Measurements from ENCODE around the gene CHRNA4.

Gene CHRNA4

GRCh38 chr20:63331741-63332400, 29.3 kb downstream of the CHRNA4 start:
- no peak for DNase-seq

- no peak for DNase-seq
Measured at GRCh38 chr20:63330940-63331339, 30.2 kb downstream of the CHRNA4 start.

- no peak for DNase-seq
Measured at GRCh38 chr20:63330084-63330760, 30.9 kb downstream of the CHRNA4 start.

GRCh38 chr20:63329331-63330083, 31.6 kb downstream of the CHRNA4 start:
- DNase-seq: no peak

GRCh38 chr20:63328718-63329275, 32.4 kb downstream of the CHRNA4 start:
- no peak for DNase-seq

- no peak for DNase-seq
Measured at GRCh38 chr20:63328026-63328700, 33.0 kb downstream of the CHRNA4 start.

GRCh38 chr20:63327231-63327745, 33.9 kb downstream of the CHRNA4 start:
- DNase-seq: no peak

GRCh38 chr20:63326314-63327230, 34.6 kb downstream of the CHRNA4 start:
- DNase-seq: no peak

GRCh38 chr20:63325554-63326313, 35.4 kb downstream of the CHRNA4 start:
- no peak for DNase-seq

- no peak for DNase-seq
Measured at GRCh38 chr20:63325021-63325471, 36.1 kb downstream of the CHRNA4 start.

GRCh38 chr20:63323357-63323981, 37.7 kb downstream of the CHRNA4 start:
- DNase-seq: no peak

GRCh38 chr20:63322933-63323273, 38.2 kb downstream of the CHRNA4 start:
- no peak for DNase-seq

GRCh38 chr20:63322146-63322932, 38.8 kb downstream of the CHRNA4 start:
- no peak for DNase-seq

GRCh38 chr20:63321148-63321831, 39.9 kb downstream of the CHRNA4 start:
- peak; percentile 23 for DNase-seq

- no peak for DNase-seq
Measured at GRCh38 chr20:63320616-63321147, 40.5 kb downstream of the CHRNA4 start.

- DNase-seq: no peak
Measured at GRCh38 chr20:63320041-63320511, 41.1 kb downstream of the CHRNA4 start.

- no peak for DNase-seq
Measured at GRCh38 chr20:63319164-63320040, 41.7 kb downstream of the CHRNA4 start.
